Astrocyte (in vitro differentiated cells and primary cell): Measurements from ENCODE around the gene DHH.
A peak's percentile ranks its signal among the peaks of the same experiment; 100 is the strongest.

Experiments used
- CTCF ChIP-seq: IDR thresholded peaks from 2 replicates; pipeline ENCODE4 v1.5.1; 2011; ENCODE audit warnings: low read depth, mild to moderate bottlenecking, inconsistent platforms, low read length, moderate library complexity; ENCODE audit not compliant: insufficient read depth
- EZH2 ChIP-seq: IDR thresholded peaks from 2 replicates; pipeline ENCODE4 v1.6.1; 2012; ENCODE audit warnings: mild to moderate bottlenecking, low read length, inconsistent platforms; ENCODE audit not compliant: insufficient read depth

- TF ChIP-seq CTCF (peak; percentile 18), EZH2 (peak; percentile 63)
Observed at GRCh38 chr12:49089821-49090773, 4.5 kb downstream of the DHH start.
